SK-N-SH treated with all-trans-retinoic acid at 6 μM for 48 hours (cell line): ENCODE results near the gene LHX6.

Source experiments
- ATAC-seq: fragments of 200-7000 bp; cut with Tn5 transposase; 3 replicates; pipeline ENCODE4 v1.9.1; 2020; ENCODE audit warnings: mild to moderate bottlenecking, moderate library complexity
- ARNTL ChIP-seq: fragments of 450-650 bp; formaldehyde crosslinking; IDR thresholded peaks from 2 replicates; pipeline ENCODE4 v1.5.0; 2020; ENCODE audit warnings: low read depth, mild to moderate bottlenecking, moderate library complexity, borderline replicate concordance
- BACH2 ChIP-seq: fragments of 250-450 bp; sonication (Bioruptor Pico); IDR thresholded peaks from 2 replicates; pipeline ENCODE4 v1.9.0; 2021; ENCODE audit warnings: mild to moderate bottlenecking, borderline replicate concordance
- CSDC2 ChIP-seq: fragments of 250-450 bp; sonication (Bioruptor Pico); IDR thresholded peaks from 2 replicates; pipeline ENCODE4 v1.5.0; 2020; ENCODE audit warnings: mild to moderate bottlenecking, moderate library complexity
- CSRNP3 ChIP-seq: fragments of 250-450 bp; sonication (Bioruptor Pico); IDR thresholded peaks from 2 replicates; pipeline ENCODE4 v1.5.1; 2021; ENCODE audit warnings: mild to moderate bottlenecking, moderate library complexity
- ESRRG ChIP-seq: fragments of 250-450 bp; sonication (Bioruptor Pico); IDR thresholded peaks from 2 replicates; pipeline ENCODE4 v1.6.1; 2021; ENCODE audit warnings: mild to moderate bottlenecking
- GLIS3 ChIP-seq: fragments of 250-450 bp; sonication (Bioruptor Pico); IDR thresholded peaks from 2 replicates; pipeline ENCODE4 v1.5.0; 2020; ENCODE audit warnings: mild to moderate bottlenecking, moderate library complexity
- ISL1 ChIP-seq: fragments of 250-450 bp; sonication (Bioruptor Pico); IDR thresholded peaks from 2 replicates; pipeline ENCODE4 v2.1.2; 2022; ENCODE audit warnings: mild to moderate bottlenecking, moderate library complexity
- OSR1 ChIP-seq: fragments of 250-450 bp; sonication (Bioruptor Pico); IDR thresholded peaks from 2 replicates; pipeline ENCODE4 v1.8.0; 2022; ENCODE audit warnings: moderate library complexity, mild to moderate bottlenecking, inconsistent platforms
- PPARA ChIP-seq: fragments of 250-450 bp; sonication (Bioruptor Pico); IDR thresholded peaks from 2 replicates; pipeline ENCODE4 v1.5.0; 2020; ENCODE audit warnings: mild to moderate bottlenecking, borderline replicate concordance
- RARB ChIP-seq: fragments of 250-450 bp; sonication (Bioruptor Pico); IDR thresholded peaks from 2 replicates; pipeline ENCODE4 v1.8.0; 2021; ENCODE audit warnings: mild to moderate bottlenecking, moderate library complexity
- SNAI2 ChIP-seq: fragments of 250-450 bp; sonication (Bioruptor Pico); IDR thresholded peaks from 2 replicates; pipeline ENCODE4 v1.5.0; 2020; ENCODE audit warnings: mild to moderate bottlenecking, moderate library complexity
- TCF4 ChIP-seq: fragments of 250-450 bp; sonication (Bioruptor Pico); IDR thresholded peaks from 2 replicates; pipeline ENCODE4 v1.8.0; 2021; ENCODE audit warnings: mild to moderate bottlenecking, moderate library complexity, borderline replicate concordance
- TOX ChIP-seq: fragments of 250-450 bp; sonication (Bioruptor Pico); IDR thresholded peaks from 2 replicates; pipeline ENCODE4 v1.8.0; 2021; ENCODE audit warnings: mild to moderate bottlenecking, moderate library complexity, borderline replicate concordance
- ZC3H10 ChIP-seq: fragments of 250-450 bp; sonication (Bioruptor Pico); IDR thresholded peaks from 2 replicates; pipeline ENCODE4 v1.5.1; 2021; ENCODE audit warnings: mild to moderate bottlenecking, moderate library complexity
- ZFP3 ChIP-seq: fragments of 250-450 bp; sonication (Bioruptor Pico); IDR thresholded peaks from 2 replicates; pipeline ENCODE4 v1.5.0; 2020; ENCODE audit warnings: mild to moderate bottlenecking, moderate library complexity
- ZFP30 ChIP-seq: fragments of 450-650 bp; formaldehyde crosslinking; IDR thresholded peaks from 2 replicates; pipeline ENCODE4 v1.5.0; 2022; ENCODE audit warnings: mild to moderate bottlenecking, moderate library complexity
- ZNF565 ChIP-seq: fragments of 450-650 bp; formaldehyde crosslinking; conservative IDR thresholded peaks from 2 replicates; pipeline ENCODE4 v1.5.0; 2020; ENCODE audit warnings: low read depth, mild to moderate bottlenecking, moderate library complexity
- ZNF70 ChIP-seq: fragments of 450-650 bp; formaldehyde crosslinking; IDR thresholded peaks from 2 replicates; pipeline ENCODE4 v1.5.0; 2020; ENCODE audit warnings: mild to moderate bottlenecking, moderate library complexity
- ZNF8 ChIP-seq: fragments of 450-650 bp; formaldehyde crosslinking; IDR thresholded peaks from 2 replicates; pipeline ENCODE4 v1.5.0; 2020; ENCODE audit warnings: mild to moderate bottlenecking, moderate library complexity
- TF ChIP-seq, protein P1 (sequence below): fragments of 250-450 bp; sonication (Bioruptor Pico); IDR thresholded peaks from 2 replicates; pipeline ENCODE4 v1.5.0; 2020; ENCODE audit warnings: mild to moderate bottlenecking, moderate library complexity
- TF ChIP-seq, protein P2 (sequence below): fragments of 250-450 bp; sonication (Bioruptor Pico); IDR thresholded peaks from 2 replicates; pipeline ENCODE4 v1.8.0; 2020; ENCODE audit warnings: mild to moderate bottlenecking, moderate library complexity, borderline replicate concordance
- TF ChIP-seq, protein P3 (sequence below): fragments of 250-450 bp; sonication (Bioruptor Pico); IDR thresholded peaks from 2 replicates; pipeline ENCODE4 v1.8.0; 2021; ENCODE audit warnings: low read depth, mild to moderate bottlenecking, moderate library complexity, borderline replicate concordance

The LHX6 gene

GRCh38 chr9:122162415-122162814 lies 66.3 kb downstream of the LHX6 start:
- peak; percentile 100 for TF ChIP-seq ZNF8 (CRISPR knock-in tag)
- no peak for TF ChIP-seq ZFP3 (CRISPR knock-in tag)
- TF ChIP-seq ISL1: no peak
- ATAC-seq: no peak

GRCh38 chr9:122159925-122160246 lies 68.9 kb downstream of the LHX6 start:
- no peak; the same call in 2 of the 3 replicates for ATAC-seq

GRCh38 chr9:122159026-122159924 lies 69.5 kb downstream of the LHX6 start, which contains the start of the genes MORN5 and NDUFA8:
TSS of gene MORN5 (plus strand) at chr9:122159908. CDS start at chr9:122159973, 65 bp downstream.
TSS of gene NDUFA8 (minus strand) at chr9:122159779. CDS start at chr9:122159677, 102 bp downstream.
- TF ChIP-seq ZNF70 (CRISPR knock-in tag) (no peak), PPARA (CRISPR knock-in tag) (no peak), TCF4 (CRISPR knock-in tag) (no peak), TOX (CRISPR knock-in tag) (no peak), ESRRG (CRISPR knock-in tag) (no peak), BACH2 (no peak), ZC3H10 (no peak)
- ATAC-seq: peak; percentile 97

More at GRCh38 chr9:122159925-122160246, 68.9 kb downstream of the LHX6 start:
- TF ChIP-seq ESRRG (CRISPR knock-in tag) (no peak), TCF4 (CRISPR knock-in tag) (no peak), TOX (CRISPR knock-in tag) (no peak), PPARA (CRISPR knock-in tag) (no peak), ZNF70 (CRISPR knock-in tag) (no peak), OSR1 (no peak), ARNTL (no peak), ZC3H10 (no peak), CSDC2 (CRISPR knock-in tag) (no peak), GLIS3 (no peak), CSRNP3 (no peak), ZFP3 (CRISPR knock-in tag) (no peak), BACH2 (no peak), SNAI2 (CRISPR knock-in tag) (no peak), ISL1 (no peak), RARB (CRISPR knock-in tag) (no peak), ZNF8 (CRISPR knock-in tag) (no peak), ZFP30 (CRISPR knock-in tag) (no peak)
- TF ChIP-seq, protein P1, sequence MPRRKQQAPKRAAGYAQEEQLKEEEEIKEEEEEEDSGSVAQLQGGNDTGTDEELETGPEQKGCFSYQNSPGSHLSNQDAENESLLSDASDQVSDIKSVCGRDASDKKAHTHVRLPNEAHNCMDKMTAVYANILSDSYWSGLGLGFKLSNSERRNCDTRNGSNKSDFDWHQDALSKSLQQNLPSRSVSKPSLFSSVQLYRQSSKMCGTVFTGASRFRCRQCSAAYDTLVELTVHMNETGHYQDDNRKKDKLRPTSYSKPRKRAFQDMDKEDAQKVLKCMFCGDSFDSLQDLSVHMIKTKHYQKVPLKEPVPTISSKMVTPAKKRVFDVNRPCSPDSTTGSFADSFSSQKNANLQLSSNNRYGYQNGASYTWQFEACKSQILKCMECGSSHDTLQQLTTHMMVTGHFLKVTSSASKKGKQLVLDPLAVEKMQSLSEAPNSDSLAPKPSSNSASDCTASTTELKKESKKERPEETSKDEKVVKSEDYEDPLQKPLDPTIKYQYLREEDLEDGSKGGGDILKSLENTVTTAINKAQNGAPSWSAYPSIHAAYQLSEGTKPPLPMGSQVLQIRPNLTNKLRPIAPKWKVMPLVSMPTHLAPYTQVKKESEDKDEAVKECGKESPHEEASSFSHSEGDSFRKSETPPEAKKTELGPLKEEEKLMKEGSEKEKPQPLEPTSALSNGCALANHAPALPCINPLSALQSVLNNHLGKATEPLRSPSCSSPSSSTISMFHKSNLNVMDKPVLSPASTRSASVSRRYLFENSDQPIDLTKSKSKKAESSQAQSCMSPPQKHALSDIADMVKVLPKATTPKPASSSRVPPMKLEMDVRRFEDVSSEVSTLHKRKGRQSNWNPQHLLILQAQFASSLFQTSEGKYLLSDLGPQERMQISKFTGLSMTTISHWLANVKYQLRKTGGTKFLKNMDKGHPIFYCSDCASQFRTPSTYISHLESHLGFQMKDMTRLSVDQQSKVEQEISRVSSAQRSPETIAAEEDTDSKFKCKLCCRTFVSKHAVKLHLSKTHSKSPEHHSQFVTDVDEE: no peak
- TF ChIP-seq, protein P2, sequence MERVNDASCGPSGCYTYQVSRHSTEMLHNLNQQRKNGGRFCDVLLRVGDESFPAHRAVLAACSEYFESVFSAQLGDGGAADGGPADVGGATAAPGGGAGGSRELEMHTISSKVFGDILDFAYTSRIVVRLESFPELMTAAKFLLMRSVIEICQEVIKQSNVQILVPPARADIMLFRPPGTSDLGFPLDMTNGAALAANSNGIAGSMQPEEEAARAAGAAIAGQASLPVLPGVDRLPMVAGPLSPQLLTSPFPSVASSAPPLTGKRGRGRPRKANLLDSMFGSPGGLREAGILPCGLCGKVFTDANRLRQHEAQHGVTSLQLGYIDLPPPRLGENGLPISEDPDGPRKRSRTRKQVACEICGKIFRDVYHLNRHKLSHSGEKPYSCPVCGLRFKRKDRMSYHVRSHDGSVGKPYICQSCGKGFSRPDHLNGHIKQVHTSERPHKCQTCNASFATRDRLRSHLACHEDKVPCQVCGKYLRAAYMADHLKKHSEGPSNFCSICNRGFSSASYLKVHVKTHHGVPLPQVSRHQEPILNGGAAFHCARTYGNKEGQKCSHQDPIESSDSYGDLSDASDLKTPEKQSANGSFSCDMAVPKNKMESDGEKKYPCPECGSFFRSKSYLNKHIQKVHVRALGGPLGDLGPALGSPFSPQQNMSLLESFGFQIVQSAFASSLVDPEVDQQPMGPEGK: no peak

- no peak for TF ChIP-seq GLIS3
- TF ChIP-seq, protein P3, sequence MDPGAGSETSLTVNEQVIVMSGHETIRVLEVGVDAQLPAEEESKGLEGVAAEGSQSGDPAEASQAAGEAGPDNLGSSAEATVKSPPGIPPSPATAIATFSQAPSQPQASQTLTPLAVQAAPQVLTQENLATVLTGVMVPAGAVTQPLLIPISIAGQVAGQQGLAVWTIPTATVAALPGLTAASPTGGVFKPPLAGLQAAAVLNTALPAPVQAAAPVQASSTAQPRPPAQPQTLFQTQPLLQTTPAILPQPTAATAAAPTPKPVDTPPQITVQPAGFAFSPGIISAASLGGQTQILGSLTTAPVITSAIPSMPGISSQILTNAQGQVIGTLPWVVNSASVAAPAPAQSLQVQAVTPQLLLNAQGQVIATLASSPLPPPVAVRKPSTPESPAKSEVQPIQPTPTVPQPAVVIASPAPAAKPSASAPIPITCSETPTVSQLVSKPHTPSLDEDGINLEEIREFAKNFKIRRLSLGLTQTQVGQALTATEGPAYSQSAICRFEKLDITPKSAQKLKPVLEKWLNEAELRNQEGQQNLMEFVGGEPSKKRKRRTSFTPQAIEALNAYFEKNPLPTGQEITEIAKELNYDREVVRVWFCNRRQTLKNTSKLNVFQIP (CRISPR knock-in tag): no peak
- no peak for TF ChIP-seq TCF4 (CRISPR knock-in tag)
- TF ChIP-seq ZNF565 (CRISPR knock-in tag): no peak
- TF ChIP-seq PPARA (CRISPR knock-in tag): no peak
- no peak for TF ChIP-seq CSDC2 (CRISPR knock-in tag)
- ATAC-seq: peak; percentile 48
Measured at GRCh38 chr9:122158202-122158601, 70.6 kb downstream of the LHX6 start.
